Activated effector memory CD4-positive, alpha-beta T cell treated with anti-CD3 and anti-CD28 coated beads, Interleukin-2, amount 50 U/mL, for 16 hours (primary cell): ENCODE measurements around the gene SHISA4.

Source experiments
- DNase-seq: peaks from one replicate; pipeline ENCODE4 v3.0.0-alpha.2; 2020

SHISA4 gene

DNA sequence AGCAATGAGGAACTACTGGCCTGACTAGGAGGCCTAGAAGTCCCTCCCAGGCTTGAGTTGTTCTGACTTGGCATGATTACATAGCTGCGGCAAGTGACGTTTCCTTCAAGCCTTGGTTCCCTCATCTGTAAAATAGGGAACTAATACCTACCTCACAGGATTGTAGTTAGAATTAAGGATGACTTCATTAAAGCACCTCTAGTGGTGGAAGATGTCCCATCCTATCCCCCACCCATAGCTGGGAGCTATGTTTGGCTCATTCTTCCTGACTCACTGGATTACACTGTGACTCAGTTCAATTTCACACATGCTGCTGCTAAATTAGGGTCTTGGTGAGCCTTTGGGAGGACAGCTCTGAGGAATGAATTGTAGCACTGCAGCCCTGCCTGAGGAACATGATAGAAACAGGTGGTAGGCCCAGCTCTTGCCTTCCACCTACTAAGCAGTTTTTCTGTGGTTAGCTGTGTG is 6.0 kb upstream of the SHISA4 start:
- DNase-seq, result no peak

DNA sequence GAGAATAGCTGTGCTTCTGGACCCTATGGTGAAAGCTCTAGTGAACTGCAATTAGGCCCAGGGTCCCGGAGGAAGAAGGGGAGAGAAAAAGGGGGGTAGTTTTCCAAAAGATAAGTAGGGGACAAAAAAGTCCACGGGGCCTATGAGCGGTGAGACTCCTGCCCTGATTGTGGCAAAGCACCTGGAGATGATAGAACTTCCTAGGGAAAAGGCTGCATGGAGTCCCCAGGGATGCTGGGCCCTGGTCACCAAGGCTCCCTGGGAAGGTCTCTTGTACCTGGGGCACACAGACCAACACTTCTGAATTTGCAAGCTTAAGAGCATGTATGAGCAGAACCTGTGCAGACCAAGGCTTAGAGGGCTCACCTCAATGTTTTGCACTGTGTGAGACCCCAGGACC is 5.4 kb upstream of the SHISA4 start:
- DNase-seq, result no peak

DNA sequence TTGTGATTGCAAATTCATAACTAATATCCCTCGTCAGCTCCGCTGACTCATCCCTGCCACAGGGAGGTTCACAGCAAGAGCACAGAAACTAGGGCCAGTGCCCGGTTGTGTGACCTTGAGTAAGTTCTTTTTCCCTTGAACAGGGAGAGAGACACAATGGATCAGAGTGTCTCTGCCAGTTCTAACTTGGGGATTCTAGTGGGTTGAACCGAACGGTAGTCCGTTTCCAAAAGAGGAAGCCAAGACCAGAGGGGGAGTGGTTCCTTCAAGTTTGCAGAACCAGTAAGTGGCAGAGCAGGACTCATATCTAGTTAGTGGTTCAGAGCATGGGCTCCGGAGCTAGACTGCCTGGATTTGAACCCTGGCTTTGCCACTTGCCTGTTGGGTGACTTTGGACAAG is 4.9 kb upstream of the SHISA4 start:
- DNase-seq, result peak; percentile 49

DNA sequence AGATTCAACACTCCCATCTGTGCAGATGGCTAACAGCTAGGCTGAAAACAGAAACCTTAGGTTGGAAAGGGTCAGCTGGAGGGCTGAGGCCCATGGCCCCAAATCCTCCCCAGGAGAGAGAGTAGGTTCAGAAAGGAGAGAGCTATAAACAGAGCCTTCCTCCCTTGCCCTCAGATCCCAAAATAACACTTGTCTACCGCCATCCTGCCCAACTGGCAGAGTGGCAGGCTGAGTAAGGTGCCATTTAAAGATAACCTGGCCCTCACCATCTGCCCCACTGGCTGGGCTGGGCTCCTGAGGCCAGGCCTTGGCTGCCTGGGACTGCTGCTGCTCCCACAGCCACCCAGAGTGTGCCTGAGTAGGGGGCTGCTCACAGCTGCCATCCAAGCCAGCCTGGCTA is 4.3 kb upstream of the SHISA4 start:
- peak; percentile 45 for DNase-seq

DNA sequence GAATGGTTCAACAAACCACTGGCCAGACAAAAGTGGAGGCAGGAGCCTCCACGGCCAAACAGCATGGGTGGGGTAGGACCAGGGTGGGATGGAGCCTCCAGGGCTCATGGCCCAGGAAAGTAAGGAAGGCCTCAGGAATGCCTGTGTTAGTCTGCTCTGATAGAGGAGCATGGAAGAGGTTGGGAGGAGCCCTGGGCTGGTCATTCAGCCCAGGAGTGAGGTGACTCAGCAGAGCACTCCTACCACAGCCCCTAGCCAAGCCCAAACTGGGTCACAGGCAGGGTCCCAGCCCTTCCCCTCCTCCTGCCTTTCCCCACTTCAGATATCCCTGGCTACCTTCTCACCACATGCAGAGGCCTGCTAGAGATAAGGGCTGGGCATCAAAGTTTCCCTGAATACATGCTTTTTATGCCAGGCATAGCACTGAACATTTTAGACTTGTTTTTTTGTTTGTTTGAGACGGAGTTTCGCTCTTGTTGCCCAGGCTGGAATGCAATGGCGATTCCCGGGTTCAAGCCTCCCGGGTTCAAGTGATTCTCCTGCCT is 3.1 kb upstream of the SHISA4 start:
- peak; percentile 41 for DNase-seq

DNA sequence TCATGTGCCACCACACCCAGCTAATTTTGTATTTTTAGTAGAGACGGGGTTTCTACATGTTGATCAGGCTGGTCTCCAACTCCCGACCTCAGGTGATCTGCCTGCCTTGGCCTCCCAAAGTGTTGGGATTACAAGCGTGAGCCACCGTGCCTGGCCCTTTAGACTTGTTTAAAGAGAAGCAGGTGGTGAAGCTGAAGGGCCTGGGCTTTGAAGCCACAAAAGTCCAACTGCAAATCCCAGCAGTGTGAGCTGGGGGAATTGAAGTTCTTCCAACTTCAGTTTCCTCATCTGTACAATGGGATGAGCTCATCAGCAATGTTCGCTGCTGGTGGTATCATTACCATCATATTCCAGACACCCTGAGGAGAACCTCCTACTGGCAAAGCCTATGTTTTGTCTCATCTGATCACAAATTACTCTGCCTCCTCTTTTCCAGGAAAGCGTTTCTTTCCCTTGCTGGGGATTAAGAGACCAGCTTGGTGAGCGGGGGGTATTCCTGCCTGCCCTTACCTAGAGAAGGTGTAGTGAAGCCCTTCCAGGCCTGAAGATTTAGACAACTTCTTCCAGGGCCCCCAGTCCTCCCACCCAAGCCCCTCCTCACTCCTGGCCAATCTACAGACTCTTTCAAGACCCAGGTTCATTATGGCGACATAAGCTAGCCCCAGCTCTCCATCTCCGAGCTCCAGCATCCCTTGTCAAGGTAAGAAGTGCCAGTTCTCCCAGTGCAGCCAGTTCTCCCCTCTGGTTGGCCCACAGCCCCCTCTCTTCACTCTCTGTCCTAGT is 2.4 kb upstream of the SHISA4 start:
- DNase-seq, result peak; percentile 17

DNA sequence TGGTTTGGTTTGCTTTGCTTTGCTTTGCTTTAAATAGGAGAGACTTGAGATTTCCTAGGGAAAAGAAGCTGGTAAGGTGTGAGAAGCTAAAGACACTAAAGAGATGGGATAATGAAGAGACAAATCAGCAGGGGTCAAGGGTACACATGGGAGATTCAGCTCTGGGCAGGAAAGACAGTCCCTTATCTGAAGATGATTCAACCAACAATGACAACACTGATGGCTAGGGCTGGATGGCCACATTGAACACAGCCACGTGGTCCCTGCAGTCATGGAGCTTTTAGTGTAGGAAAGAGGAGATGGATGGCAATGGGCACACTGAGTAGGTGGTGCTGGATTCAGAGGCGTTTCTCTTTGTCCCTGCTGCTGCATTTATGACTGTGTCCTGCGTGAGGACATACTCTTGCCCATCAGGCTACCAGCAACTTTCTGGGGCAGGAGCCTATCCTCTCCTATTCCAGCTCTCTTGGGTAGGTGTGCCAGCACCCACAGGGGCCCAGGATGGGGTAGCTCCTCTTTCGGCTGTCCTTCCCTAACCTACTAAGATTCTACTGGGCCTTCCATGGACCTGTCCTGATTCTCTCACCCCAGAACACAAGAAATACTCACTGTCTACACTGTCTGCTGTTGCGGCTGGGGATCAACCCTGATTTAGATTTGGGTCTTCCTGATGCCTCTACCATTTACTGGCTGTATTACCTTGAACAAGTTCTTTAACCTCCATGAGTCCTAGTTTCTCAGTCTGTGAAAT is 1.4 kb upstream of the SHISA4 start:
- DNase-seq, result no peak

DNA sequence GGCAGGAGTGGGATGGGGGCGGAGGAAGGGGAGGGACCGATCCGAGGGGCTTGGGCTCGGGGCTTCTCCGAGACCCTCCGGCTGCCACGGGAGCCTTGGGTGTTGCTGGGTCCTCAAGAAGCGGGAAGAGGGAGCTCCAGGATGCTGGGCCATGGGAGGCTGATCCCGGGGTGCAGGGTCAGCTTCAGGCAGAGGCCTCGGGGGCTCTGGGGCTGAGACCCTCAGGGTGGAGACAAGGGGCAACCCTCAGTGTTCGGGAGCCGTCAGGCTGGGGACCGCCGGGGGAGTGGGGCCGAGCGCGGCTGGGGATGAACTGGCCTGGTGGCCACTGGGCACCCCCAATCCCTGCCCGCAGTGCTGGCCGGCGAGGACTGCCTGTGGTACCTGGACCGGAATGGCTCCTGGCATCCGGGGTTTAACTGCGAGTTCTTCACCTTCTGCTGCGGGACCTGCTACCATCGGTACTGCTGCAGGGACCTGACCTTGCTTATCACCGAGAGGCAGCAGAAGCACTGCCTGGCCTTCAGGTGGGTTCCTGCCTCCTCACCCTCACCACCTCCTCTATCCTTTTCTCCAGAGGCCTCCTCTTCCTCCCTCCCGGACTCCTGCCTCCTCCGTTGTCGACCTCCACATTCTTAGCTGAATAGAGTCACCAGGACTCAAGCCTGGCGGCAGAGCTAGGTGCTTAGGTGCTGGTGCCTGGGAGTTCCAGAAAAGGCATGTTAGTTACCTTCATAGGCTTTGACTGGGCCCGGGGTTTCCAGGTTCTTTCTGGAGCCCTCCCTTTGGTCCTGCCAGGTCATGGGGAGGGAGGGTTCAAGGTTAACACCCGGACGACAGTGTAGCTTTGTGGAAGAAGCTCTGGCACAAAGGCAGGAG is 631 bp downstream of the SHISA4 start:
- no peak for DNase-seq

DNA sequence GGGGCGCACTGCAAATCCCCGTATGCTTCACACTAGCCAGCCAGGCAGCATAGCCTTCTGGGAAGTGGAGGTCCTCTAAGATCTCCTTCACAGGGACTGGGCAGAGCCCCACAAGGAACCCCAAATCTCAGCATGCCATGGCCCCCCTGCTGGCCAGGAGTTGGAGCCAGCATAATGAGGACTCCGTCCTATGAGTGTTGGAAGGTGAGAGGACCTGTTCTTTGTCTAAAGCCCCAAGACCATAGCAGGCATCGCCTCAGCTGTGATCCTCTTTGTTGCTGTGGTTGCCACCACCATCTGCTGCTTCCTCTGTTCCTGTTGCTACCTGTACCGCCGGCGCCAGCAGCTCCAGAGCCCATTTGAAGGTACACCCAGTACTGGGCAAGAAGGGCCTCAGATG is 1.5 kb downstream of the SHISA4 start:
- no peak for DNase-seq

DNA sequence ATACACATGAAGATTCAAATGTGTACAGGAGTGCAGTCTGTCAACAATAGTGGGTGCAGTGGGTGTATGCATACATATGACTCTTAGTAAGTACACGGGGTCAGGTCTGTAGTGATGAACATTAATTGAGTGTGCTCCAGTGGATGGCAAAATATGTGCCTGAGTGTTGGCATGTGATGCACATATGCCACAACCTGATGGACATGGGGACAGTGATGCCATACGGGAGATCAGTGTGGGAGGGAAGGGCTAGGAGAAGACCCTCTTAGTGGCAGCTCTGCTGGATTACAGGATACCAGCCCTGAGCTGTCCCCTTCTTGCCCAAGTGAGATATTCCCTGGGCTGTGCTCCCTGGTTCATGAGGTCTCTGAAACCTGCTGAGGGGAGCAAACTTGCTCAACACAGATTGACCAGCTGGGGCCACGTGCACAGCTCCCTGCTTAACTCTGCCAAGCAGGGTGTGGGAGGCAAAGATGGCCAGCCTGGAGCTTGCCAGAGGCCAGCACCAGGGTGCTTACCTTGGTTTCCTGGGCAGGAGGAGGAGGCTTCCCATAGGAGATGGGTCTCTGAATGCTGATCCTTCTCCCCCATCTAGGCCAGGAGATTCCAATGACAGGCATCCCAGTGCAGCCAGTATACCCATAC is 2.2 kb downstream of the SHISA4 start:
- DNase-seq, result no peak

DNA sequence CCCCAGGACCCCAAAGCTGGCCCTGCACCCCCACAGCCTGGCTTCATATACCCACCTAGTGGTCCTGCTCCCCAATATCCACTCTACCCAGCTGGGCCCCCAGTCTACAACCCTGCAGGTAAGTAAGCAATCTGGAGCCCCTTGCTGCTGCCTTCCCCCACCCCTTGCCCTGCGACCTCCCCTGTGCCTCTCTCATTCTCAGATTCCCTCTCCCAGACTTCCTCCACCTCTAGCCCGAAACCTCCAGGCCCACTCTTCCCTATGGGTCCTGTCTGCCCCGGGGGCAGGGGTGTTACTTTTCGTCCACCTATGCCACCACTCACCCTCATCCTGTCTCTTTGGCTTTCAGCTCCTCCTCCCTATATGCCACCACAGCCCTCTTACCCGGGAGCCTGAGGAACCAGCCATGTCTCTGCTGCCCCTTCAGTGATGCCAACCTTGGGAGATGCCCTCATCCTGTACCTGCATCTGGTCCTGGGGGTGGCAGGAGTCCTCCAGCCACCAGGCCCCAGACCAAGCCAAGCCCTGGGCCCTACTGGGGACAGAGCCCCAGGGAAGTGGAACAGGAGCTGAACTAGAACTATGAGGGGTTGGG is 2.9 kb downstream of the SHISA4 start:
- DNase-seq, result no peak

DNA sequence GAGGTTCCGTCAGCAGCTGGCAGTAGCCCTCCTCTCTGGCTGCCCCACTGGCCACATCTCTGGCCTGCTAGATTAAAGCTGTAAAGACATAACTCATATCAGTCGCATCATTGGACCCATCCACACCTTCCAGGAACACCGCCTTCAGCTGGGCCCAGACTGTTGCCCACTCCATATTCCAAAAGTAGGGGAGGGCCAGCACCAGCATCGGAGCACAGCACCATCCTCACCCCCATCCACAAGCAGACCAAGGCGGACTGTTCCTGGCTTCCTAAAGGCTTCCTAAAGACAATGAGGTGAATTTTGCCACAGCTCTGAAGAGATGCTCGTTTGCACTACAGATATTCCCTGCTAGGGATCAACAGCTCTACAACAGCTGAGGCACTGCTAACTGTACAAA is 3.5 kb downstream of the SHISA4 start:
- DNase-seq, result no peak

DNA sequence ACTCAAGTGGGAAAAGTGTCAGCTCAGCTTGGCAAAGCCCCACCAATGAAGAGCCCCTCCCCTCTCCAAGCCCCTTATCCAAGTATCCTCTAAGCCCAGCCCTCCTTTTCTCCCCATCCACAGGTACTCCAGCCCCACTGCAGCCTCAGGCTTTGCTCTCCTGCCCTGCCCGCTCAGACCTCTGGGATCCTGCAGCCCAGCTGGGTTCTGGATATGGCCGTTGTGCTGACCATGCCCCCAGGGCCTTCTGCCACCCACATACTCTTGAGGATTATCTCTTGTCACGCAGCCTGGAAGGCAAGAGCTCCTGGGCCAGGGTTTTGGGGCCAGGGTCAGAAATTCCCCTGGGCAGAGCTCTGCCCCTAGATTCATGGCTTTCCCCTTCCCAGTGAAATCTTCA is 4.7 kb downstream of the SHISA4 start:
- DNase-seq, result no peak

DNA sequence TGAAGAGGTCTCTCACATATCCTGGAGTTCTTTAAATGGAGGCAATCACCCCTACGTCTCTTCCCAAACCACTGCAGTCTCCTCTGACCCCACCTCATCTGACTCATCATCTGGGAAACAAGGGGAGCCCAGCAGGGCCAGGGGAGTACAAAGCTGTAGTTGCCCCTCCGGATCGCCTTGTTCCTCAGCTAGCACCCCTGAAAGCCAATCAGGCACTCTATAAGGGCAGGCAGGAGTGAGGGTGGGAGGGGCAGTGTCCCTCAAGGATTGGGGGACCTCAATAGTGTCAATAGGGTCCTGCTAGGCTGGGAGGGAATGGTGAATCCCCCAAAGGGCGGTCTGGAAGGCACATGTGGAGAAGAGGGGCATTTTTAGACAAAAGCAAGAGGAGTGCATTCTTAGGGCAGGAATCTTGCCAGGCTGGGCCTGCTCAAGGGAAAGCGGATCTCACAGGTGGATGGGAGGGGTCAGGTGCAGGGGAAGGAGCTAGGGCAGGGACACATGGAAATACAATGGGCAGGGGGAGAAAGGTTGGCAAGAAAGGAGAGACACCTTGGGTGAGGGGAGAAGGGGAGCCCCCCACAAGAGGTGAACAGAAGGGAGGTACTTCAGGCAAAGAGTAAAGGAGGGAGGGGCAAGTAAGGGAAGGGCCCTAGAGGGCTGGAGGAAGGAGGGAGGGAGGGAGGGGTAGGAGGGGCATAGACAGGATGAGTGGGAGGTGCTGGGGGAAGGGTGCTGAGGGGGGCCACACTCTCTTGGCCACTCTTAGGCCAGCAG is 5.8 kb downstream of the SHISA4 start:
- DNase-seq, result no peak

DNA sequence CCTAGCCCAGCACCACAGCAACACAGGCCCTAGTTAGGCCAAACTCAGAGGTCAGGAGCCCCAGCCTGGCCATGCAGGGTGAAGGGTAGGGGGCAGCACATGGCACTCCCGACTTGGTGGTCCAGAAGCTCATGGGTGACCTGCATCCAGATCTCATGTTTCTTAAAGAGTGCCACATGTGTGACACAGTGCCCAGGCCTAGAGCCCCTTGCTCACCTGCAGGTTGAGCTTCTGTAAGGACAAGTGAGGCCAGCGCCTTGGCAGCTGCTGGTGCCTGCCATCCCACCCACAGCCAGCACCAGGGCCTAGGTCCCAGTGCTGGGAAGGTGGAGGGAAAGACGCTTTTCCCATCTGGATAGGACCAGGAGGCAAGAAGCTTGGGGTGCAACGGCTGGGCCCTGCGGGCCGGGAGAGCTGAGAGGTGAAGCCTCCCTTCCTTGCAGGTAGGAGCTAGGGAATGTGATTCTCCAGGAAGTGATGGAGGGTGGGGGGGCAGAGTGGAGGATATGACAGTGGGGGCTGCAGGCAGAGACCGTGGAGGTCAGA is 6.5 kb downstream of the SHISA4 start:
- no peak for DNase-seq

DNA sequence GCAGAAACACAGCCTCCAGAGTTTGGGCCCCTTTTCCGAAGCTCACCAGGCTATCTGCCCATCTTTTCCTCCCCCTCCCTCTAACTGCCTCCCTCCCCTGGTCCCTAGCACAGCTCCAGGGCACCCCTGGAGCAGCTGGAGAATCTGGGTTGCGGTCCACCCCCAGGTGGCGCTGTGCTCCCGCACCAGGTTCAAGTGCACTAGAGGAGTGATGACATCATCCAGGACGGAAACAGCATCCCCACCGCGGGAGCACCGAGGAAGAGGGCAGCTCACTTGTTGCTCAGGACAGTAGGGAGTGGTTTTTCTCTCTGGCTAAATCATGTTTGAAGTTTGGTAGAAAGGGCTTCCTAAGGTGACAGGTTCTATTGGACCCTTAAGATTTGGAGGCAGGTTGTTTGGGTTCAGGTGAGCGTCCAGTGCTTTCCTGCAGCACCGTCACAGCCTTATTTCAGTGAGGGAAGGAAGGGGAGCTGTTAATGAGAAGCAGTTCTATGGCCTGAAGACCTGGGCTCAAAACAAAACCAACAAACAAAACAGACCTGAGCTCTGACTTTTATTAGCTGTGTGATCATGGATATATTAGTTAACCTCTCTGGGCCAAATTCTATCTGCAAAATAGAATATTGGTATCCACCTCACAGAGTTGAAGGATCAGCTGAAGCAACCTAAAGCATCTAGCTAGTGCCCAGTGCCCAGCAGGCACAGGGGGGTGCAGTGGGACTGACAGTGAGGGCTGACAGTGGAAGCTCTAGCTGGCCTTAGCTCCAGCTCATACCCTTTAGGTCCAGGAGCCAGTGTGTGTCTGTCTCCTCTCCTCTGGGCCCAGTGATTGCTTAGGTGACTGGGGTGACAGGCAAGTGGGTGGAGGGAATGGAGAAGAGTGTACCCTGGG is 7.5 kb downstream of the SHISA4 start:
- DNase-seq, result peak; percentile 92

DNA sequence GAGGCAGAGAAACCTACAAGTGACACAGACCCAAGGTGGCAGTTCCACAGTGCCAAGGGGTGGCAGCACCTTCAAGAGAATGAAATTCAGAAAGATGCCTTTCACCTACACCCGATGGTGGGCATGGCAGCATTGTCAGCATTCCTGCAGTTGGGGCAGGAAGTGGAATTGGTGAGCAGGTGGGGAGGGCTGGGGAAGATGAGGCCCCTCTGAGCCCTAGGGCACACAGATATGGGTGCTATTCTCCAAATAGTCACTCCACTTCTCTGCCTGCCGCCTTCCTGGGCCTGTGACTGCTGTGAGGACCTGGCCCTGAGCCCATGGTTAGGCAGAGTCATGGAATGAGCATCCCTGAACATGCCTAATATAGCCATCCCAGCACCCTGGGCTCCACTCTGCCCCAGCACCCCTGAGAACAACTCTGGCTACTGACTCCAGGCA is 8.3 kb downstream of the SHISA4 start:
- no peak for DNase-seq

DNA sequence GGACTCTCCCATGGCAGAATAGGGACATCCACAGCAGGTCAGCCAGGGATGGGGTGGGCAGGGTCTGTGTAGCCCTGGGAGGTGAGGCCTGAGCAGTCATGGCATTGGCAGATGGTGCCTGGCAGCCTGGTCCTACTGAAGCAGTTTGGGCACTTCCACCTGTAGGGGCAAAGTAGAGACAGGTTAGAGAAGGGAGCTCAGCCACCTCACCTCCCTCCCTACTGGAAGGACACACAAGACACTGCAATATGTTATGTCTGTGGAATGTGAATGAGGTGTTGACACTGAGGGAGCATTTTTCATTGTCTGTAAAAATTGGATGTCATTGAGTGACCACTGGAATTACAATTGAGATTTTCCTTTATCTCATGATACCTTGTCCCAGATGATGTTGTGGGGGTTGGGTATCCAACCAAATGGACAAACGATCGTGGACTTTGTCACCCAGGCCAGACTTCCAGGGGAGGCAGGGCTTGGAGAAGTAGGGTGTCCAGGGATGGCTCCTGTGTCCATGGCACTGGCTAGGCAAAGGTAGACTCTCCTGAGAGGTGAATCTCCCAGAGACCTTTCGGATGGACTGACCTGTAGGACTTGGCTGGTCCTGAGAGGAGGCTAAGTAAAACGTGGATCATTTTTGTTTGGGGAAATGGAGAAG is 9.7 kb downstream of the SHISA4 start:
- DNase-seq, result no peak

DNA sequence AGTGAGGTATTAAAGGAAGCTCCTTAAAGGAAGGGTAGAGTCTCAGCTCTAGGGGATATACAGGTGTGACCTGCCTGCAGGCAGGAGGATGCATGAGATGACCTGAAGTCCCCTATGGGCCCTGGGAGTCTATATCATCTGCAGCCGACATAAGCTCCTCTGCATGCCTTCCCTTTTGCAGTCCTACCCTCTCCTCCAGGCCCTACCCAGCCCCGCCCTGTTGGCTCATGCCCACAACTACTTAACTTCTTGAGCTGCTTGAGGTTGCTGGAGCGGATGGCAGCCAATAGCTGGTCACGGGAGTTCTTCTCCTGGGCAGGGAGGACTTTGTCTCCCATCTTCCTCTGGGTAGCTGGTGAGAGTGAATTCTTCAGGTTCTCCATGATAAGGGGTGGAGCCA is 10.3 kb downstream of the SHISA4 start:
- DNase-seq, result no peak
